Uterus (tissue), 4 donors: ENCODE data around the gene CIAO2B. TPM values are rescaled to one million over a fixed set of nuclear protein-coding genes. Genes with fewer than 3 reads are reported as not detected.

Source experiments
- DNase-seq, 2 donors: peaks; one replicate each; pipeline ENCODE4 v3.0.0-alpha.2; 2019 to 2020
- H3K27ac ChIP-seq, 2 donors: fragments of 200-600 bp; sonication (generic); 1 replicate in 1 of 2; 2 replicates in 1 of 2; pipeline ENCODE4 v1.5.1; 2016 to 2018
- H3K27me3 ChIP-seq, 2 donors: fragments of 200-600 bp; sonication (generic); one replicate each; pipeline ENCODE4 v1.5.1; 2018 to 2019; ENCODE audit warnings: control low read depth in 1 of 2
- H3K36me3 ChIP-seq, 2 donors: fragments of 200-600 bp; sonication (generic); one replicate each; pipeline ENCODE4 v1.5.1; 2019; ENCODE audit warnings: control low read depth in 1 of 2
- H3K4me1 ChIP-seq, 2 donors: fragments of 200-600 bp; sonication (generic); one replicate each; pipeline ENCODE4 v1.5.1; 2018 to 2019; ENCODE audit warnings: control low read depth in 1 of 2
- H3K4me3 ChIP-seq, 2 donors: fragments of 200-600 bp; sonication (generic); 1 replicate in 1 of 2; 2 replicates in 1 of 2; pipeline ENCODE4 v1.5.1; 2018 to 2019; ENCODE audit warnings: mild to moderate bottlenecking in 1 of 2
- H3K9me3 ChIP-seq, 2 donors: fragments of 200-600 bp; sonication (generic); one replicate each; pipeline ENCODE4 v1.5.1; 2019; ENCODE audit warnings: control low read depth in 1 of 2
- POLR2A ChIP-seq, 2 donors: fragments of 450-650 bp; IDR thresholded peaks; one replicate each; pipeline ENCODE4 v1.6.1; 2016; ENCODE audit warnings: antibody characterized with exemption in 2 of 2, mild to moderate bottlenecking in 1 of 2, moderate library complexity in 1 of 2
- intact Hi-C: fragments of 100-400 bp; cut with DNase I; formaldehyde crosslinking; loops from one replicate; pipeline ENCODE4 v1.15.1; 2023; ENCODE audit warnings: low total_unique reads
- total RNA-seq, 4 donors: library from RNA; depleted of rRNA in 3 of 4; stranded (reverse); fragments of >200 nt in 3 of 4; gene quantifications; one replicate each; pipeline versions ENCODE4 v1.1.0 to v1.2.4, GENCODE V29; 2014 to 2023
- TF ChIP-seq, protein P1 (sequence below), 4 experiments: fragments of 200-600 bp in 2 of 4; fragments of 450-650 bp in 2 of 4; sonication (generic) in 2 of 4; IDR thresholded peaks; one replicate each; pipeline ENCODE4 v1.5.1; 2016 to 2019; ENCODE audit warnings: antibody characterized with exemption in 4 of 4, mild to moderate bottlenecking in 2 of 4, moderate library complexity in 1 of 4
- donor health status: DM: yes; HTN: yes; CAD: no.

CIAO2B gene
- total RNA-seq, 4 donors from 2014 or later = 15.9 to 76.8 (median 74.2) TPM

DNA sequence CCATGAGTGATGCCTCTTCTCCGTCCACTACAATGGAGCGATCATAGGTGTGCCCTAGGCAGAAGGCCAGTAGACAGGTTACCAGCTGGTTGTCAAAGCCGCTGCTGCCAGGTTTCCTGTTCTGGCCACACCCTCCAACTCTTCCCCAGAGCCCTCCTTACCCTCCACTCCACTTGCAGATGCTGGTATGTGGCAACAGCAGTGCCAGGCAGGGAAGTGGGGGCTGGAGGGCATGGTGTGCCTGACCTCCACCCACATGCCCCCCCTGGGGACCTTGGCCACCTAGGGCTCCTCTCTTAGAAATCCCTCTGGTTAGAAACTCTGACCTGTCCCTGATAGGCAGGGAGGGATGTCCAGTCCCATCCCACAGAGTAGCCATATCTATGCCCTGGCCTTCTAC is 10.3 kb downstream of the CIAO2B start:
- TF ChIP-seq POLR2A (IDR thresholded peaks at IDR 0.05) = no peak
- Histone ChIP-seq H3K9me3 (no peaks in the 10 kb centered on the region), H3K27me3 (no peaks in the 10 kb centered on the region), H3K36me3 (no peaks in the 10 kb centered on the region), H3K4me1 (peaks cover 0 to 4% of the 10 kb centered on the region in 2 donors), H3K27ac (peak overlapping the region; percentile 76 to 79), H3K4me3 (peak overlapping the region in 1 of 2 donors; percentile 51)
- DNase-seq = no peak
- intact Hi-C loops = no loop called here

DNA sequence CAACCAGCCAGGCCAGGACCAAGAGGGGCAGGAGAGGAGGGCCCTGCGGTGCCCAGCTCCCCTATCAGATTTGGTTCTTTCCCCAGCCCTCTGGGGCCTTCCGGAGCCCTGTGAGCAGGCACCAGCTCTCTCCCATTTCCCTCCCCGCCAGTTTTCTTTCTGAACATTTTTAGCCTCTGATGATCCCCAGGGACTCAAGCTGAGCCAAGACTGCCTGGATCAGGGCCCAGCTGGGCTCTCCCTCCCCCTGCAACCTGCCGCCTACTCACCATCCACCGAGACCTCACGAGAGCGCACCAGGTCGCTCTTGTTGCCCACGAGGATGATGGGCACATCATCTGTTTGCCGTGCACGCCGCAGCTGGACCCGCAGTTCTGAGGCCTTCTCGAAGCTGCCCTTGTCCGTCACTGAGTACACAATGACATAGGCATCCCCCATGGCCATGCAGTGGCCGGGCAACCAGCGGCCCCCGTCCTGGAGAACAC is 10.9 kb downstream of the CIAO2B start:
- Histone ChIP-seq H3K36me3 (no peaks in the 10 kb centered on the region), H3K27ac (peak overlapping the region; percentile 76 to 79), H3K4me3 (peak overlapping the region; percentile 0 to 51), H3K27me3 (no peaks in the 10 kb centered on the region), H3K9me3 (no peaks in the 10 kb centered on the region), H3K4me1 (peaks cover 0 to 4% of the 10 kb centered on the region in 2 donors)
- DNase-seq = peak; percentile 73
- intact Hi-C loops = no loop called here
- TF ChIP-seq POLR2A (IDR thresholded peaks at IDR 0.05) = no peak
- TF ChIP-seq, protein P1, sequence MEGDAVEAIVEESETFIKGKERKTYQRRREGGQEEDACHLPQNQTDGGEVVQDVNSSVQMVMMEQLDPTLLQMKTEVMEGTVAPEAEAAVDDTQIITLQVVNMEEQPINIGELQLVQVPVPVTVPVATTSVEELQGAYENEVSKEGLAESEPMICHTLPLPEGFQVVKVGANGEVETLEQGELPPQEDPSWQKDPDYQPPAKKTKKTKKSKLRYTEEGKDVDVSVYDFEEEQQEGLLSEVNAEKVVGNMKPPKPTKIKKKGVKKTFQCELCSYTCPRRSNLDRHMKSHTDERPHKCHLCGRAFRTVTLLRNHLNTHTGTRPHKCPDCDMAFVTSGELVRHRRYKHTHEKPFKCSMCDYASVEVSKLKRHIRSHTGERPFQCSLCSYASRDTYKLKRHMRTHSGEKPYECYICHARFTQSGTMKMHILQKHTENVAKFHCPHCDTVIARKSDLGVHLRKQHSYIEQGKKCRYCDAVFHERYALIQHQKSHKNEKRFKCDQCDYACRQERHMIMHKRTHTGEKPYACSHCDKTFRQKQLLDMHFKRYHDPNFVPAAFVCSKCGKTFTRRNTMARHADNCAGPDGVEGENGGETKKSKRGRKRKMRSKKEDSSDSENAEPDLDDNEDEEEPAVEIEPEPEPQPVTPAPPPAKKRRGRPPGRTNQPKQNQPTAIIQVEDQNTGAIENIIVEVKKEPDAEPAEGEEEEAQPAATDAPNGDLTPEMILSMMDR (IDR thresholded peaks at IDR 0.05) = no peak

DNA sequence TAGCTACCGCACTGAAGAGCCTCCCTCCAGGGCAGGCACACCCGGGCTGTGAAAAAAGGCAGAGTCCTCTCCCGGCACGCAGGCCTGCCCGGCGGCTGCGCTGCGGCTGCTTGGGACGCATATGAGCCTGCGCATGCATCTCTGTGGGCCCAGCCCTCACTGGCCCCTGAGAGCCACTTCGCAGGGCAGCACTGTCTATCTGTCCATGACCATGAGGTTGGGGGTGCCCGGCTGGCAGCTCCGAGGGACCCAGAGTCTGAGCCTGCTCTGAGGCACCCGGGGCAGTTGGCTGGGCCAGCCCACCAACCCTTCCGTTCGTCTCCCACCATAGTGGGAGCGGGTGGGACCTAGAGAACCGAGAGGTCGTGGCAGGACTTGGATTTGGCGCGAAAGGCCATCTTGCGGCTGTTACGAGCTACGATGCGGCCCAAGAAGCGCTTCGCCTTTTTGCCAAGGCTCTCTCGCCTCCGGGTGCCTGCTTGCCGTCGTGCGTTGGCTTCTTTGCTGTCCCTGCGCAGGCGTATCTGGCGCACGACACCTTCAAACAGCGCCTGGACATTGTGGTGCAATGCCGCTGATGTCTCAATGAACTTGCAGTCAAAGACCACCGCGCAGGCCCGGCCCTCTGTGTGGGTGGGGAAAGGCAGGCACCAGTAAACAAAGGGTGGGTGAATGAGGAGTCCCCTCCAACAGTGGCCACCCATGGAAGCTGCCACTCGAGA is 12.3 kb downstream of the CIAO2B start:
- no peaks in the 10 kb centered on the region for H3K36me3 ChIP-seq
- H3K4me1 ChIP-seq = peaks cover 0 to 4% of the 10 kb centered on the region in 2 donors
- peak overlapping the region; percentile 76 to 79 for H3K27ac ChIP-seq
- no peaks in the 10 kb centered on the region for H3K9me3 ChIP-seq
- DNase-seq = no peak
- intact Hi-C loops = no loop called here
- H3K4me3 ChIP-seq = no peak overlapping the region
- no peaks in the 10 kb centered on the region for H3K27me3 ChIP-seq
- no peak for TF ChIP-seq POLR2A (IDR thresholded peaks at IDR 0.05)
- TF ChIP-seq, protein P1 (IDR thresholded peaks at IDR 0.05) = no peak

DNA sequence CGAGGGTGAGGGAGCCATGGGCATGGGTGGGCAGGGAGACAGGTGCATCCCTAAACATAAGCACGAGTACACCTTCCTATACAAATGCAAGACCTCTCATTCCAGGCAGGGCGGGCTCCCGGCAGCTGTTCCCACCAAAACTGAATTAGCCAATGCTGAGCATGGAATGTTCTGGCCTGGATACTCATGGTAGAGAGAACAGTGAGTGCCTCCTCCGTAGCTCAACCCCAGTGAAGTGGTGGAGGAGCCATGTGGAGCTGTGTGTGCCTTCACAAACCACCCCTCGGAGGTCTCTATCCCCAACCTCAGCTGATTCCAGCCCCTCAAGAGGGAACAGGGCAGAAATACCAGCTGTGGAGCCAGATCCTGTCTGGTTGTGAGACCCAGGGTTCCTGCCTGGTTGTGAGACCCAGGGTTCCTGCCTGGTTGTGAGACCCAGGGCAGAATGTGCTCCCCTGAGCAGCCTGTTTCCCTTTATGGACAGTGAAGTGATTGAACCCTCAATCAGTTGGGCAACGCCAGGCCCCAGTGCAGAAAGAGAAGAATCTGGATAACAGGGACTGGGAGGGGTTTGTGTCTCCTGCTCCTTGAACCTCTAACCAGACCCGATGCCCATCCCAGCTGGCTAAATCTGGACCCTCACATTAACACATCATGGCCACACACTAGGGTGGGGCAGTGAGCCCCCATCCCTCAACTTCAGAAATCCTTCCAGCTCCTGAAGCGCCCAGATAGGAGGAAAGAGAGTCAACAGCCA is 13.1 kb downstream of the CIAO2B start:
- H3K4me1 ChIP-seq = peaks cover 0 to 4% of the 10 kb centered on the region in 2 donors
- no peaks in the 10 kb centered on the region for H3K36me3 ChIP-seq
- H3K9me3 ChIP-seq = no peaks in the 10 kb centered on the region
- TF ChIP-seq, protein P1 (IDR thresholded peaks at IDR 0.05) = no peak
- no peak for TF ChIP-seq POLR2A (IDR thresholded peaks at IDR 0.05)
- no peak overlapping the region for H3K27ac ChIP-seq
- no peak for DNase-seq
- intact Hi-C loops = no loop called here
- no peak overlapping the region for H3K4me3 ChIP-seq
- no peaks in the 10 kb centered on the region for H3K27me3 ChIP-seq

DNA sequence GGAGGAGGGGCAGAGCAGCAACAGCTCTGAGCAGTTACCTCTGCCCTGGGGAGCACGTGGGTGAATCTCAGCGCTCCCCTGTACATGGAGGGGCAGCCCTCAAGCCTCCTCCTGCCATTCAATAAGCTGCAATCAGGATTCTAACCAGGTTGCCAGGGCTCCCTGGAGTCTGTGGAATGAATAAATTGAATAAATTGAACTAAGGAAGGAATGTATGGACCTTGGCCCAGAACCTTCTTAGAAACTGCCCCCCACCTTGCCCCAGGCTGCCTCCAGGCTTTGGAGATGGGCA is 14.0 kb downstream of the CIAO2B start:
- TF ChIP-seq, protein P1 (IDR thresholded peaks at IDR 0.05) = no peak
- no peak for TF ChIP-seq POLR2A (IDR thresholded peaks at IDR 0.05)

More for the DNA sequence above, 14.0 kb downstream of the CIAO2B start:
- DNase-seq = no peak
- intact Hi-C loops = no loop called here
- H3K9me3 ChIP-seq = no peaks in the 10 kb centered on the region
- H3K36me3 ChIP-seq = no peaks in the 10 kb centered on the region
- no peak overlapping the region for H3K27ac ChIP-seq
- H3K4me3 ChIP-seq = no peak overlapping the region
- peaks cover 0 to 4% of the 10 kb centered on the region in 2 donors for H3K4me1 ChIP-seq
- no peaks in the 10 kb centered on the region for H3K27me3 ChIP-seq
